ENCODE measurements around the gene DUSP5. TPM values are rescaled to one million over a fixed set of nuclear protein-coding genes. Genes with fewer than 3 reads are reported as not detected.

The DUSP5 gene
- 10 to 100 TPM in 1 of 4 donors, 1 to 10 TPM in 3; 4.8 to 10.8 (median 8.1) TPM for total RNA-seq

DNA sequence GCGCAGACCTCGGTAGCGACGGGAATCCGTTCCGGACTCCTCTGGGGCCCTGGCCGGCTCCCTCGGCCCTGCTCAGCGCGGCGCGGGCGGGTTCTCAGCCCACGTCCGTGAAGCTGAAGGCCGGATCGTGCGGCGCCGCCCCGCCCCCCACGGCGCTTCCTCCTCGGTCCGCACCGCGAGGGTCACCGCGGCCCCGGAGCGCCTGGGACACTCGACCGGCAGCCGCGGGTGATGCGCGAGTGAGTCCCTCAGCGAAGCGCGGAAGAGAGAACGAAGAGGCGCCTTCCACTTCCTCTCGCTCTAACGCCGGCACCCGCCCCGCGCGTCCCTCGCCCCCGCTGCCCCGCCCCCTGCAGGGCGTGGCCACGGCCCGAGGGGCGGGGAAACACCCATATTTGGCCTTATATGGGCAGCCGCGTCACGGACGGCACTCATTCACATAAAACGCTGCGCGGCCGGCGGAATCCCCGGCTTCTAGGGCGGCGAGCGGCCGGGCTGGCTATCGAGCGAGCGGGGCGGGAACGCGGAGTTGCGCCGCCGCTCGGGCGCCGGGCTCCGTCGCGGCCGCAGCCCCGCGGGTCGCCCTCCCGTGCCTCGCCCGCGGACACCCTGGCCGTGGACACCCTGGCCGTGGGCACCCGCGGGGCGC lies at the start of gene DUSP5:
Gene DUSP5 (plus strand): TSS at position 470 of the 649 bp plus-strand sequence. CDS start 215 bp downstream, outside the sequence.
- TF ChIP-seq CTCF (IDR thresholded peaks at IDR 0.05; ENCODE audit: low read depth), result no peak

DNA sequence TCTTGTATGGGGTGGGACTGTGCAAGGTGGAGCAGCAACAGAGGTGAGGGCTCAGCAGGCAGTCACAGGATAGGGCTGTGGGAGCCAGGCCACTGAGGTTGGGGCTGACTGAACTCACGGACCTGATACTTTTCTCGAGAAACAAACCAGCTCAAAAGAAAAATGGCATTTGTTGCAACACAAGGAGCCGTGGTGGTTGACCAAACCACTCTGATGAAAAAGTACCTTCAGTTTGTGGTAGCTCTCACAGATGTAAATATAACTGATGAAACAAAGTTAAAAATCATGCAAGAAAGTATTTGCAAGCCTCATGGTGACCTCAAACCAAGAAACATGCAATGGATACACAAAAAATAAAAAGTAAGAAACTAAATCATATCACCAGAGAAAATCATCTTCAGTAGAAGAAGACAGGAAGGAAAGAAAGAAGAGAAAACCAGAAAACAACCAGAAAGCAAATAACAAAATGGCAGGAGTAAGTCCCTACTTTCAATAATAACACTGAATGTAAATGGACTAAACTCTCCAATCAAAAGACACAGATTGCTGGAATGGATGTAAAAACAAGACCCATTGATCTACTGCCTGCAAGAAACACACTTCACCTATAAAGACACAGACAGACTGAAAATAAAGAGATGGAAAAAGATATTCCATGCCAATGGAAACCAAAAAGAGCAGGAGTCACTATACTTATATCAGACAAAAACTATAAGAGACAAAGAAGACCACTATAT lies 48.9 kb upstream of the DUSP5 start:
- no peak for TF ChIP-seq CTCF (IDR thresholded peaks at IDR 0.05; ENCODE audit: low read depth)

DNA sequence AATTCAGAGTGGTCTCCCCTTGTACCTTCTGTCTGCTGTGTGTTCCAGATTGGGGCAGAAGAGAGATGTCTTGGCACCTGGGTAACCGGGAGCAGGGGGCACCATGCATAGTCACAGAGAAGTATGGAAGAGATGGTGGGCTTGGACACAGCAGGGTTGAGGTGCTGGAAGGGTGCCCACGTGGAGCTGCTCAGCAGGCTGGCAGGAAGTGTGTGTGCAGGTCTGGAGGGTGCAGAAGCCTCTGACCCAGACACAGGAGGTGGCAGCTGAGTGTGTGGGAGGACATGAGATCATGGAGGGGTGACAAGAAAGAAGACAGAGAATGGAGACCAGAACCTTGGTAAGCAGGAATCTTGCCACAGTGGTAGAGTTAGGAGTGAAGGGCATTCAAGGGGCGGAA lies 42.3 kb upstream of the DUSP5 start:
- no peak for TF ChIP-seq CTCF (IDR thresholded peaks at IDR 0.05; ENCODE audit: low read depth)

GRCh38 chr10:110456046-110456445 lies 41.7 kb upstream of the DUSP5 start:
- no peak for TF ChIP-seq CTCF (IDR thresholded peaks at IDR 0.05; ENCODE audit: low read depth)

DNA sequence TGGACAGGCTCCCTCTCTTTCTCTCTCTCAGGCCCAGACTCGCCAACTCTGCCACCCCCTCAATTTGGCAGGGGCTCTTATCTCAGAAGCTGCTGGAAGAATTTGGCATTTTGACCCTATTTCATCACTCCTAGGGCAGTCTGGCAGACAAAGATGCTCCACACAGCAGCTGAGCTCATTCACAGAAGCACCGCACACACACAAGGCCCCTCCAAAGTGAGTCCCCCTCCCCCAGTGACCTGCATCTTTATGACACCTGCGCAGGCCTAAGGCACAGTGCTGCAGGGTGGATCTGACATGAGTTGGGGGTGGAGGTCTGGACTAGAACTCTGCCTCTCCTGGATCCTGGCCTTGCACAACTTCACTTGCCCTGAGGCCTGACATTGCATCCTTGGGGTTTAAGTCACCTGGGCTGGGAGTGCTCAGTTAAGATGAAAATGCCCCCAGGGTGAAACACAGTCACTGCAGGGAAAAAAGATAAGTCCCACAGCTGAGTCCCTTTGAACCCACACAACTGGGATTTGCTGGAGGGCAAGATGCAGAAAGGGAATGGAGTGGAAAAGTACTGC lies 41.1 kb upstream of the DUSP5 start:
- no peak for TF ChIP-seq CTCF (IDR thresholded peaks at IDR 0.05; ENCODE audit: low read depth)

- TF ChIP-seq CTCF (IDR thresholded peaks at IDR 0.05; ENCODE audit: low read depth), result no peak
Observed at GRCh38 chr10:110457851-110458250, 39.9 kb upstream of the DUSP5 start.

- no peak for TF ChIP-seq CTCF (IDR thresholded peaks at IDR 0.05; ENCODE audit: low read depth)
Observed at GRCh38 chr10:110458266-110458920, 39.3 kb upstream of the DUSP5 start.

Data from subcutaneous adipose tissue (tissue), 4 donors.